Bone marrow (tissue), 2 donors: ENCODE measurements around the gene ARHGAP6.

ENCODE experiments used
- DNase-seq, 2 donors: peaks; one replicate each; lab custom pipeline; 2025; lab: John Stamatoyannopoulos, UW

Gene ARHGAP6

DNA sequence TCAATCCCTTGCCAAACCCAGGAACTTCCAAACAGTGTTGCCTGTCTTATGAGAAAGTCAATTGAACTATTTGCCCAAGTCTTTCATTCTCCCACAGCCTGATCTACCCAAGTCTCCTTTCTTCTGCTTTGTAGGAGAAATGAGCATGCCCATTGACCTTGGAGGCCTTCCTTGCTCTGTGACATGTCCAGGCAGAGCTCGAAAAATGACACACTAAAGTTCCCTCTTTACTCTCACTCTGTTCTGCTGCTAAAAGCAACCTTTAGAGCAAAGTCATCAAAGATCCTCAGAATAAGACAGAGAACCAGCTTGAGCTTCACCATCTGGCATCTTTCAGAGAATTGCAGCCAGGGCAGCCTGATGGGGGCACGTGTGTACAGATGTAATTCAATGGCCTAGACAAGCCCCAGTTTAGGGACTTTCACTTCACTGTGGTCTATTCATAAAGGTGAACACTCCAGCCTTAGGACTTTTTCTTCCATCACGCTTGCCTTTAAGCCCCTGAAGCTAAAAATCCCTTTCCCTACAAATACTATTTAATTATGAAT is 236.1 kb downstream of the ARHGAP6 start:
- DNase-seq = no peak

DNA sequence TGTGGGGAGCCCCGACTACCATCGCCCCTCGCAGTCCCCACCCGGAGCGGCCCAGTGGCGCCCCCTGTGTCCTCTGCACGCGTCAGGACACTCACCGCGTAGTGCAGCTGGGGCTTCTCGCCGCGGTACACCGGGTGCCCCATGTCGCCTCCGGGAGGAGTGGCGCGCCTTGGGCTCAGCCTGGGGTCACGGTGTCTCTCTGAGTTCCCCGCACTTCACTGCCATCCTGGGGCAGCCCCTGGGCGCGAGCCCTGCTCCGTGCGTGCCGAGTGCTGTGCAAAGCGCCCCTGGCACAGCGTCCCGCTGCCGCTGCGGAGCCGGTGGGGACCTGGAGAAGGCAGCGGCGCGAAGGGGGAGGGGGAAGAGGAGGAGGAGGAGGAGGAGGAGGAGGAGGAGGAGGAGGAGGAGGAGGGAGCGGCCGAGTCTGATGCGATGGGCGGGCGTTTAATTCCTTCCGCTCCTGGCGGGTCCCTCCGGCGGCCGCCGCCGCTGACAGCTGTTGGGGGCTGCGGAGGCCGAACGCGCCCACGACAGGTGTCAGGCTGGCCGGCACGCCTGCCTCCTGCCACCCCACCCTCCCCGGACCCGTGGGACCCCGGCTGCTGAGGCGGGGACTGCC is 238.2 kb downstream of the ARHGAP6 start:
- DNase-seq = no peak

DNA sequence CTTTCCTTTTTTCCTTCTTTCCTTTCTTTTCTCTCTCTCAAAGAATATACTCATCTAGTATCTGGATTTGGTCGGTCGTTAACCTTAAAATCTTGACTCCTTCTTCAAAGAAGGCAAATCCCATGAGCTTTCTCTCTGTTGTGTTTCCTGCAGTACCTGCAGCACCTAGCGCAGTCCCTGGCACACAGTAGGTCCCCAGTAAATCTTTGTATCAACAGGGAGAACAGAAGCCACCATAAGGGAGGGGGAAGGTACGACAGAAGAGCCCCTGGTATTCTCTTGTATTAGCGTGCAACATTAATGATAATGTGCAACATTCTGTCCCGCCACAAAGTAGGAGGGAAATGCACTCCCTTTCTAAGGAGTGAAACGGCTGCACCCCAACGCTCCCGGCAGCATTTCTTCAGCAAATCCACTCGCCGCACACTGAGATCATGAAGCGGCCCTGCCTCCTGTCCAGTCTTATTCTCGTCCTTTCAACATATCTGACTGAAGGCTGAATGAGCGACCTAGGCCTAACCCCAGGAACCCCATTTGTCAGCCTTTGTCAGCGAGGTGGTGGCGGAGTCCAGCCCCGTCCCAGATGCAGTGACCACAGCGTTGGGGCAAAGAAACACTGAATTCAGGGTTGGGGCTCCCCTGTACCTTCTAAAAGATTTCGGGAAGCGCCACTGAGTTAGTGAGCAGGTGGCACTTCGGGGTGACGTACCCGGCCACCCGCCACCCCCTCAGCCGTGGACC is 238.8 kb downstream of the ARHGAP6 start:
- no peak for DNase-seq

DNA sequence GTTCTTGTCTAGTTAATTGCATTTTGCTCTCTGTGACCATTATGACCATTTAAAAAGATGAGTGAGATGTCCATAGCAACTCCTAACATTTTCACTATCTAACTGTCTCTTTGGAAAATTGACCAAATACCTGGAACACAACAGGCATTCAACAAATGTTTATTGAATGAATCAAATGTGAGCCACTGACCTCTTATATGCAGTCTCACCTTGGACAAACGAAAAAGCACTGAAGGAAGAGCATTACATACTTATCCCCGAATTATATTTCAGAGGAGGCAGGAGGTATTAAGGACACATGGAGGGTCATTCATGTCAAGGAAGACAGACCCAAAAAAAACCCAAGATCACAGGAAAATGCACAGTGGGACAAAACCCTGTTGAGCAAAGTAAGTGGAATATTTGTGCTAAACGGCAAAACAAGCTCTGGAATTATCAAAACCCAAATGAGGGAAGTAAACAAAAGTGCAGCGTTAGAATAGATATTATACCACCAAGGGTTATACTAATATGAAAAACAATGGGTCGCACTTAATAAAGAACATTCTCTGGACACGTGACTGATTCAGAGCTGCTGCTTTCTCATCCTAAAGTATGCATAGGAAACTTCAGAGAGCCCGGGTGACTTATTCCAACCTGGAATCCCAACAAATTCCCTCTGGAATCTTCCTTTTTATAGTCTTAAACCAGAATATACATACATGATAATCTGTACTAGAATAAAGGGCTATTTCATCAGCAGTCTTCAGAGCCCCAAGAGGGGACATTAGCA is 240.6 kb downstream of the ARHGAP6 start:
- DNase-seq = no peak

DNA sequence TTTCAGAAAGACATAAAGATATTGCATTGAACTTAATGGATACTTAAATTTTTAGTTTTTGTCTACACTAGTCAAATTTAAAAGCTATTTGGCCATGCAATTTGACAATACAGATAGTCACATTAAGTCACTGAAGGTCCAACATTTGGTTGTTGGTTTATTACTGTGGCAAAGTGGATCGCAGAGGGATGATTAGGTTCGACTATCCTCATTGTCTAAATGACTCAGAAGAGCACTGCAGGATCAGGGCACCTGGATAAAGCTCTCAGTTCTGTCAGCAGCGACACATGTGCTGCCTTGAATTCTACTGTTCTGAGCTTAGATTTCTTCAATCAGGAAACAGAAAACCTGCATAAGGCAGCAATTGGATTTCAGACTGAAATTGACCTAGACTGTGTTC is 241.8 kb downstream of the ARHGAP6 start:
- DNase-seq = no peak

DNA sequence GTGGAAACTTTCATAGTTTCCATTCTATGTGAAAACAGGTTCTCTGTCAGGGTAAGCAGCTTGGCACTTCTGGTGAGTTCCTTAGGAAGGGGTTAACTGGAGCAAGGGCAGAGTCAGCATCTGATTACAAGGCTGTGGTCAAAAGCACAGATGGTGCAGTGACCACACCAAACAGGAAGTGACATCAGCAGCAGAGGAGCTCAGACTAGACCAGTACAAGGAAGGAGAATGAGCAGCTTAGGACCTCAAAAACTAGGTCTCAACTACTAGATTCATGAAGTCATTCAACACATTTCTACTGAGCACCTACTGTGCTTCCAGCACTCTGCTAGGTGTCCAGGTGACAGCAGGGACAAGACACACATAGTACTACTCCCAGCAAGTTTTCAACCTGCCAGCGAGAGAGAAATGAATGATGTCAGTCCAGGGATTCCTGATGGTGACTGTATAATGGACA is 242.3 kb downstream of the ARHGAP6 start:
- DNase-seq = no peak

DNA sequence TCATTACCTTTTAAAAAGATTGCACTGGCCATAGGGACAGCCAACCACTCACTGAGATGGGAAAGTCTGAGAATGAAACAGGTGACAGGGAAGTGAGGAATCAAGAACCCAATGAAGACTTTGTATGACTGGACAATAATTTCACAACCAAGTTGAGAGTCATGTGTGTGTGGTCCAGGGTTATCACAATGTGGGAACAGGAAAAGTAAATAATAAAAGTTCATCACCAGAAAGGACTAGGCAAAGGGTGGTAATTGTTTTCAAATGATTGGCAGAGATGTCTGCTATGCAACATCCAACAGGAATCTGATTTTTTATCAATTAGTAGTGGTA is 243.2 kb downstream of the ARHGAP6 start:
- DNase-seq = no peak

DNA sequence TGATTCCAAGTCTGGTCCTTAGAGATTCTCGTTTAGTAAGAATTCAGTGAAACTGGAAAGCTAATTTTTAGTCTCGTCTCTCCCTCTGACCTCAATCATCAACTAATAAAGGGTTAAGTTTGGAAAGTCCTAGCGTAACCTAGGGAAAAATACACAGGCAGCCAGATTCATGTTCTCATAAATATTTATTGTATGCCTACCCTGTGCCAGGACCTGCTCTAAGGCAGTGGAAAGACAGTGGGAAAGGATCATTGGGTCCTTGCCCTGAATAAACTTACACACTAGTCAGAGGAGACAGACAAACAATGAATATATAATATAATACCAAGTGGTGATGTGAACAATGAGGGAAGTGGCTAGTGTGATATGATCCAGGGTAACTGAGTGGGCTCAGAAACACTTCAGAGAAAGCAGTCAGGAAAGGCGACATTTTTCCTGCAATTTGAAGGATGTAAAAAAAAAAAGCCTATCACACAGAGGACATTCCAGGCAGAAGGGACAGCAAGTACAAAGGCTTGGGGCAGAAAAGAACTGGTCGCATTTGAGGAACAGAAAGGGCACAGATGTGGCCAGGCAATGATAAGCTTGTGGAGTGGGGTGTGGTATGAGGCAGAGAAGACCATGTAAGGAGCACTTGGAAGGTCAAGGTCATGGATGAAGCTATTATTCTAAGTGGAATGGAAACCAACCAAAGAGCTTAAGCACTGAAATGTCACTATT is 243.8 kb downstream of the ARHGAP6 start:
- no peak for DNase-seq

DNA sequence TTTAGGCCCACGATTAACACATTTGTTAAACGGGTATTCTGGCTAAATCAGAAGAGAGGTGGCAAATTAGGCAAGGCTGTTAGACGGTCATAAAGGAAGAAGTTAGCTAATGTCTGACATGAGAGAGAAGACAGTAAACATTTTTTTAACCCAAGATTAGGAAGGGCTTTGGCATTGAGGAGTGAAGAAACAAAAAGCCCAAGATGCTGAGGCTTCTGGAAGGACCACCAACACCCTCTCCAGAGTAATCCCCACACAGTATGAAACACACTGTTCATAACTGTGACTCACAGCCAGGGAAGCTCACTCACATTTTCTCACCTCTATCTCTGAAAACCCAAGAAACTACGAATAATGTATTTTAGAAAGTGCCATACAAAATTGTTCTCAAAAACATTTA is 244.9 kb downstream of the ARHGAP6 start:
- no peak for DNase-seq

DNA sequence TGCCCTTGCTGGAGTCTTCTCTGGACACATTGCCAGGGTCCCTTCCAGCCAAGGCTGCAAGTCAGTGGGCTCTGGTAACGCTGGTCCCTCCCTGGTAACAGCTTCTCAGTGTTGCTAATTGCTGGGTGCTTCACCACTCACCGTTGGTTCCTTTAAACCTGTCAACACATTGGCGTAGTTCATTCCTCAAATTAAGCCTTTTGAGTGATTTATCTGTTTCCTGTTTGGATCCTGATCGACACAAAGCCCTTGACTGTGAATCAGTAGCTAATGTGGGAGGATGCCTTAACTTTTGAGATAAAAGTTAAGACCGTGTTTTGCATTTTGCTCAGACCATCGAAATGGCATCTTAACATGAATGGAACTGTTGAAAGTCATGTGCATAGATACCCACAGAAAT is 246.6 kb downstream of the ARHGAP6 start:
- DNase-seq = no peak

DNA sequence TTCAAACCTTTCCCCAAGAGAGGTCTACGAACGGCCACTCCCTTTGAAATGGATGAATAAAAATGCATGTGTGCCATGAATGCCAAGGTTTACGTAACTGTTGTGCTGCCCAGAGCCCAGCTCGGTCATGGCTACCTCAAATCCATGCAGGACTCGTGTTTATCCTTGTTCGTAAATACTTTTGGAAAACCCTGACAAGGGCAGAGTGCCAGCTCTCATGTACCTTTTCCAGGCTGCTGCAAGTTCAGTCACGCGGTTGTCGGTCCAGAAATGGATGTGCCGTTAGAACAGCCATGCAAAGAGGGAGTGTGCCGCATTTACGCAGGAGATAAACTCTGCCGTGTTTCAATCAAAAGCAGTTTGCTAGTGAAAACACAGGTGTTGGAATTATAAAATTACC is 249.1 kb downstream of the ARHGAP6 start:
- no peak for DNase-seq

DNA sequence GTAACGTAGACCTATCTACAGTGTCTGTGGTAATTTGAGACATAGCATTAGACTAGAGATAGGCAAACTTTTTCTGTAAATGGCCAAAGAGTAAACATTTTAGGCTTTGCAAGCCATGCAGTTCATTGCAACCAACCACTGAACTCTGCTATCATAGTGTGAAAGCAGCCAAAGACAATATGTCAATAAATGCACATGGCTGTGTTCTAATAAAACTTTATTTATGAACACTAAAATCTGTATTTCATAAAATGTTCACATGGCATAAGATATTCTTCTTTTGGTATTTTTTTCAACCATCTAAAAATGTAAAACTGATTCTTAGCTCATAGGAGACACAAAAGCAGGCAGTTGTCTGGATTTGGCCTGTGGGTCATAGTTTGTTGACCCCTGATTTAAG is 251.6 kb downstream of the ARHGAP6 start:
- no peak for DNase-seq

DNA sequence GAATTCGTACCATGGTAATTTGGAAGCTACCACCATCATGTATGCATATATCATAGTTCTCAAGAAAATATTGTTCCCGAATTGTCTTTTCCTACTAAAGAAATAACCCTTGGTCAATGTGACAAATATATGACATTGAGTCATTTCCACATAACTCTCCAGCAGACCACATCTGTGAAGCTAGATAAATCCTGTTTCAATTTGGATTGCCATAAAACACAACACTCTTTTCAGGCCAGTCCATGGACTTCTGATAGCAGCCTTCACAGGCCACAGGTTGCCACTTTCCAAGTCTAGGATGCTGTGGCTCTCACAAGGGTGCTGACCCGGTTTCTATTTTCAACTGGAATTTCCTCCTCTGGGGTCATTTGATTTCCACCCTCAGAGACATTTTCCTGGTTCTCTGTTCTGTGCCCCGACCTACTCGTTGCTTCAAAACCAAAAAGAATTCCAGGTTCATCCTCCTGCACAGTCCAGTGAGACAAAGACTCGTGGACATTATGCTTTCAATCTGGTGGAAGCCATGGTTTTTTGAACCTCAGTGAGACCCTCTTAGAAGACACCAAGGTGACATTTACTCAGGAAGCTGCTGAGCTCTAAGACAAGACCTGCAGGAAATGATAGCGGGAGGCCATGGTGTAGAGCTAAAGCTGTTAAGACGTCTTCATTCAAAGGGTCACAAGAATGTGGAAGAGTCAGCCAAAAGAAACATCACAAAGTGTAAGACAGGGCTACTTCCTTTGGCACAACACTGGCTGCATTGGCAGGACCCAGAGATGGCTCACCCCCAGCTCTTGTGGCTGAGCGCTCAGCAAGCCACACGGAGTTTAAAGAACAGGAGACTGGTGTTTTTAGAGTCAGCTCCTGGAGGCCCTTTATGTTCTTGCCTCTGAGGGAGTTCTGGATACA is 252.8 kb downstream of the ARHGAP6 start:
- no peak for DNase-seq

DNA sequence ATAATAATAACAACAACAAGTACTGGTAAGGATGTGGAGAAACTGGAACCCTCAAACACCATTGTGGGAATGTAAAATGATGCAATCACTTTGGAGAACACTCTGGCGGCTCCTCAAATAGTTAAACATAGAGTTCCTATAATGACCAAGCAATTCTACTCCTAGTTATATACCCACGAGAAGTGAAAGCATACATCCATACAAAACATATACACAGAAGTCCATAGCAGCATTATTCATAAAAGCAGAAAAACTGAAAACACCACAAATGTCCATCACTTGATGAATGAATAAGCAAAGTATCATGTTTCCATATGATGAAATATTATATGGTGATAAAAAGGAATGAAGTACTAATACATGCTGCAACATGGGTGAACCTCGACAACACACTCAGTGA is 255.8 kb downstream of the ARHGAP6 start:
- DNase-seq = no peak

DNA sequence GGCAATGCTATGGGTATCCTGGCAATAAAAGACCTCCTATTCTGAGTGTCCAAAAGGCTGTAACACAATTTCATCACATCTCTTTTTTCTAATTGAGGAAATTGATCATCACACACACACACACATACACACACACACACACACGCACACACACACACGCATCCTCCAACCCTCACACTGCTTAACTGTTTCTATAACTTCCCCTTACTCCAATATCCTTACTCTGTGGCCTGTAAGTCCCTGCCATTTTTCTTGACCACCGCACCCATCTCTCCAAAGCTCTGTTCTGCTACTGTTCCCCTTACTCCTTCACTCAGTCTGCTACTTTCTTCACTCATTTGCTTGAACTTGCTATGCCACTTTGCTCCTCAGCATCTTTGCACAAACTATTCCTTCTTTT is 256.9 kb downstream of the ARHGAP6 start:
- DNase-seq = no peak

DNA sequence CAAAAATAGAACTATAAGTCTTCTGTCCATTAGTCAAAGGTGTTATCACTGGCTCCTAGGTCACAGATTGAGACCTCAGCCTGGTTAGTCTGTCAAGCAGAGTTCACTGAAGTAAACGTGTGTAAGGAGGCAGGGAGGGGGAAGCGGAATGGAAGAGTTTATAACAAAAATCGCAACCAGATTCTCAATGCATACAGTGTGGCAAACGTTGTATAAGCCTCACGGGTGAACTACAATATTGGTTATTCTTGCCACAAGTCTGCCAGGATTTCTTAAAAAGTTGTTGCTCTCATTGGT is 257.7 kb downstream of the ARHGAP6 start:
- no peak for DNase-seq

DNA sequence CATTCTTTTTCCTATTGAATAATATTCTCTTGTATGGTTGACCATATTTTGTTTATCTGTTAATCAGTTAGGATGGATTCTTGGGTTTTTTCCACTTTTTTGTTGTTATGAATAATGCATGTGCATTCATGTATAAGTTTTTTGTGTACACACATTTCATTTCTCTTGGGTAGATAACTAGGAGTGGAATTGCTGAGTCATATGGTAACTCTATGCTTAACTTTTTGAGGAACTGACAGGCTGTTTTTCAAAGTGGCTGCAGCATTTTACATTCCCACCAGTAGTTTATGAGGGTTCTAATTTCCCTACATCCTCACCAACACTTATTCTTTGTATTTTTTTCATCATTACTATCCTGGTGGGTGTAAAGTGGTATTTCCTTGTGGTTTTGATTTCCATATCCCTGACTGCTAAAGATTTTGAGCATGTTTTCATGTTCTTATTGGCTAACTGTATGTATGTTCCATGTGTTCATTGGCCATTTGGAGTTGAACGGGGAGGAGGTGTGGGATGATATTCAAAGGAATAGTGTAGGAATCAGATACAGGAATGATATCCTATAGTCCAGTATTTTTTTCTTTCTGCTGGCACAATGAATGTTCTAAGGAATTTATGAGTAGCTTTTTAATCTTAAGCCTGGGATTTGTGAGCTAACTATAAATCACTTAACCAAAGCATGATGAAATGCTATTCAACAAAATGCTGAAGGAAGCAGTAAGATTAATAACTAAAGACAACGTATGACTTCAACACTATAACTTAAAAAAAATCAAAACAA is 258.2 kb downstream of the ARHGAP6 start:
- DNase-seq = no peak

DNA sequence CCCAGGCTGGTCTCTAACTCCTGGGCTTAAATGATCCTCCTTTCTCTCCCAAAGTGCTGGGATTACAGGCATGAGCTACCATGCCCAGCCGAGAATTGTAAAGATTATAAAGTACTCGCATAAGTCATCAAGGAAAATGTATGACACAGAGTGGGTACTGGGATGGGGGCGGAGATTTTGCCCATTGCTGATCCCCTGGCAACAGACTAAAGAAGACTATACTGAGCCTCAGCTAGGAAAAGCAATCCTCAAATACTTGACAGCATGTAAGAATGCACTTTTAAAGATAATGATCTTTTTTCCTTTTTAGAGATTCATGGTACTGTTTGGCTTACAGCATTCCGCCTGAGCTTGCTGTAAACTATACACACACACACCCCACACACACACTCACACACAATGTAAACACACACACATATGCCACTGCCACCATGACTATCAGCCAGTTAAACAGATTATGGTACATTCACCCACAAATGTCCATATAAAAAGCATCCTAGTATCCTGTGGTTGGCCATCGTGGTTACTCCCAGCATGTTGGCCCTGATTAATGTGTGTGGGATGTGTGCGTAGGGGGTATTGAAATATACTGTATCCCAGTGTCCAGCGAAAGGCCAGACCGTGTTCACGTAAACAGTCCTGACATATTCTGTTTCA is 259.5 kb downstream of the ARHGAP6 start:
- no peak for DNase-seq

DNA sequence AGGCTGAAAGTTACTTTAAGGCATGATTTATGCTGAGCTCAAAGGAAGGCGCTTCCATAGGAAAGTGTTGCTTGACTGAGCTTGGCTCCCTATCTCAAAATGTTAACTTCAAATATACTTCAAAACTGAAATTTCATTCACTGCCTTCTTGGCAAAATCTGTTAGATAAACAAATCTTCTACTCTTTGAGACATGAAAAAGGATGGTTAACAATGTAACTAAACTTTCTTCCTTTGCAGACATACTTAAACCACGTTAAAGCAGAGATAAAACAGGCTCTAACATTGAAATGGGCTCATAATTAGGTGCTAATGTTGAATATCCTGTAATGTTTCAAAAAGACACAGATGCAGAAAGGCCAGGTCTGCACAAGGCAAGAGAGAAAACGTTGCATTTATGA is 262.1 kb downstream of the ARHGAP6 start:
- no peak for DNase-seq

DNA sequence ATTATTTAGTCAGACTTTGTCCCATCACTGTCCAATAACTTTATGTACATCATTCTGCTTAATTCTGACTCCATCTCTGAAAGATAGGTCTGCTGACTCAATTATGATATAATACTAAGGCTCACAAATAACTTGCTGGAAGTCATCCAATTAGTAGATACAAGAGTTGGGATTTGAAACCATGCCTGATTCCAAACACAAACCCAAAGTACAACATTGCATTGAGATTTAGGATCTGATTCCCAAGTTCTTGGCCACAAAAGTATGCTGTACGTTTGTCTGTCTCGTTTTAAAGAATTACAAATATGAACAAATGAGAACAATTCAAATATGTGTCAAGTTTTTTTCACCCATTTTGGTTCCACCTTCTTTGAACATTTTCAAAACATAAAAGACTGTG is 263.8 kb downstream of the ARHGAP6 start:
- no peak for DNase-seq
